Heart left ventricle (tissue), 16 donors: ENCODE measurements around the gene SHE. TPM values are rescaled to one million over a fixed set of nuclear protein-coding genes. Genes with fewer than 3 reads are reported as not detected.

Experiments
- ATAC-seq, 4 donors: fragments of 200-7000 bp; cut with Tn5 transposase; one replicate each; pipeline ENCODE4 v1.9.1; 2020 to 2022; ENCODE audit warnings: moderate library complexity in 4 of 4, mild to moderate bottlenecking in 3 of 4, moderate number of reproducible peaks in 1 of 4
- DNase-seq, 5 donors: peaks; one replicate each; pipeline ENCODE4 v3.0.0-alpha.2; 2020
- H3K27ac ChIP-seq, 12 donors: fragments of 200-600 bp; sonication (generic) in 4 of 12; one replicate each; pipeline versions ENCODE4 v1.5.0 to v1.8.0; 2016 to 2022; ENCODE audit warnings: mild to moderate bottlenecking in 2 of 12
- H3K27me3 ChIP-seq, 9 donors: fragments of 200-600 bp; sonication (generic) in 2 of 9; one replicate each; pipeline versions ENCODE4 v1.5.1 to v1.8.0; 2016 to 2022; ENCODE audit warnings: mild to moderate bottlenecking in 3 of 9
- H3K36me3 ChIP-seq, 9 donors: fragments of 200-600 bp; sonication (generic) in 2 of 9; one replicate each; pipeline versions ENCODE4 v1.5.0 to v1.8.0; 2018 to 2022; ENCODE audit warnings: mild to moderate bottlenecking in 2 of 9
- H3K4me1 ChIP-seq, 12 donors: fragments of 200-600 bp; sonication (generic) in 4 of 12; one replicate each; pipeline versions ENCODE4 v1.5.0 to v1.8.0; 2016 to 2022; ENCODE audit warnings: mild to moderate bottlenecking in 3 of 12
- H3K4me3 ChIP-seq, 12 donors: fragments of 200-600 bp; sonication (generic) in 4 of 12; one replicate each; pipeline versions ENCODE4 v1.5.0 to v1.8.0; 2017 to 2022; ENCODE audit warnings: mild to moderate bottlenecking in 9 of 12, moderate library complexity in 4 of 12
- H3K9me3 ChIP-seq, 12 donors: fragments of 200-600 bp; sonication (generic) in 4 of 12; one replicate each; pipeline versions ENCODE4 v1.5.0 to v1.8.0; 2016 to 2022; ENCODE audit warnings: mild to moderate bottlenecking in 1 of 12
- CTCF ChIP-seq, 12 donors: fragments of 200-600 bp; sonication (generic) in 4 of 12; IDR thresholded peaks; one replicate each; pipeline versions ENCODE4 v1.5.0 to v1.8.0; 2018 to 2022; ENCODE audit warnings: antibody characterized with exemption in 12 of 12, mild to moderate bottlenecking in 5 of 12
- POLR2A ChIP-seq, 2 donors: fragments of 450-650 bp; IDR thresholded peaks; one replicate each; pipeline ENCODE4 v1.6.1; 2017; ENCODE audit warnings: antibody characterized with exemption in 2 of 2, mild to moderate bottlenecking in 2 of 2, moderate library complexity in 2 of 2
- WGBS, 4 donors: extraction: QIAGEN DNeasy Blood & Tissue Kit in 2 of 4; methylation state at CpG; one replicate each; pipeline versions ENCODE4 v1.1.5 to v1.1.7; 2013 to 2018; 5-methylcytosine and 5-hydroxymethylcytosine counted together
- intact Hi-C, 10 donors: fragments of 100-400 bp; cut with DNase I; formaldehyde crosslinking; loops; one replicate each; pipeline versions ENCODE4 v1.11.1 to v1.14.2; 2022
- polyA plus RNA-seq, 2 donors: library from polyadenylated mRNA; stranded (reverse); fragments of 200-250 nt; gene quantifications; one replicate each; pipeline ENCODE4 v1.2.3, GENCODE V29; 2013
- total RNA-seq, 9 donors: library from RNA; depleted of rRNA in 2 of 9; stranded (reverse); fragments of >200 nt in 2 of 9; fragmentation: NEBNext Ultra II Directional in 3 of 9; extraction: Animal tissue kit (Norgen Biotek cat#: 25700) in 3 of 9; gene quantifications; one replicate each; pipeline versions ENCODE4 v1.1.0 to v1.2.4, GENCODE V29; 2016 to 2023
- donor health status: ischemic (EF 13 %, LVEDD 7.1; RV severe dilation, severe dysfunction).
- donor health status: healthy with polysubstance abuse.
- donor health status: DM: no; HTN: yes; CAD: no.
- donor health status: DM: no; HTN: no; CAD: no.
- donor health status: ischemic (EF 25% LVEDD 6.9; RV normal size, moderate dysfunction).
- donor health status: ischemic (EF 25% LVEDD 5.7; RV mildly dilated, moderate dysfunction).
- donor health status: healthy.
- donor health status: DM: yes; HTN: yes; CAD: no.
- donor health status: ischemic (EF 35%, LVEDD 5.7; RV mildly dilated, moderate dysfunction).
- donor health status: nonischemic (EF 11% LVEDD 7.7; RV severe dilation, severe dysfunction).
- donor health status: DM: yes; HTN: yes; CAD: no.
- donor health status: PGD.
- donor health status: ischemic (EF 29% LVEDD 5.4; RV normal size, mild dysfunction).
- donor health status: nonischemic (EF 23%, LVEDD 6.1; RV moderate dilation, normal function).

Gene SHE
- total and polyA plus RNA-seq, 11 donors = 10.1 to 19.4 (median 11.9) TPM

- 45 to 69% (median 61%) methylated on average over 4 of the region's 4 CpGs for WGBS, 4 donors
- Histone ChIP-seq H3K4me1 (peaks cover 0 to 60% (median 7%) of the 10 kb centered on the region in 12 donors), H3K27me3 (no peaks in the 10 kb centered on the region), H3K36me3 (peaks cover 0 to 42% (median 16%) of the 10 kb centered on the region in 9 donors), H3K27ac (peak overlapping the region in 3 of 12 donors; percentile 43 to 91 (median 64)), H3K4me3 (no peak overlapping the region), H3K9me3 (no peaks in the 10 kb centered on the region)
- ATAC-seq = peak in 3 of 4 donors; percentile 36 to 55 (median 38)
- peak in 2 of 5 donors; percentile 33 to 39 for DNase-seq
- intact Hi-C loops = loop anchor here in 1 of 10 donors (10.0 kb wide), 1 partner anchor 59 kb away; the partner anchor contains the start of gene IL6R
- no peak for TF ChIP-seq CTCF (IDR thresholded peaks at IDR 0.05)
- no peak for TF ChIP-seq POLR2A (IDR thresholded peaks at IDR 0.05)
Observed at GRCh38 chr1:154463512-154463990, 38.7 kb downstream of the SHE start.

- ATAC-seq = no peak
- intact Hi-C loops = loop anchor here in 1 of 10 donors (10.0 kb wide), 1 partner anchor 56 kb away; the partner anchor contains the start of gene IL6R
- TF ChIP-seq CTCF (IDR thresholded peaks at IDR 0.05) (no peak), POLR2A (IDR thresholded peaks at IDR 0.05) (no peak)
- DNase-seq = no peak
- Histone ChIP-seq H3K27ac (peak overlapping the region in 1 of 12 donors; percentile 20), H3K27me3 (no peaks in the 10 kb centered on the region), H3K4me1 (peaks cover 0 to 57% (median 6%) of the 10 kb centered on the region in 12 donors), H3K9me3 (no peaks in the 10 kb centered on the region), H3K4me3 (no peak overlapping the region), H3K36me3 (peaks cover 0 to 53% (median 11%) of the 10 kb centered on the region in 9 donors)
- 74 to 80% (median 79%) methylated on average over 15 of the region's 15 CpGs for WGBS, 4 donors
Observed at GRCh38 chr1:154460695-154461260, 41.4 kb downstream of the SHE start.

- Histone ChIP-seq H3K9me3 (no peaks in the 10 kb centered on the region), H3K4me3 (no peak overlapping the region), H3K4me1 (peaks cover 0 to 55% (median 6%) of the 10 kb centered on the region in 12 donors), H3K27me3 (no peaks in the 10 kb centered on the region), H3K36me3 (peaks cover 0 to 49% (median 19%) of the 10 kb centered on the region in 9 donors), H3K27ac (no peak overlapping the region)
- no peak for TF ChIP-seq CTCF (IDR thresholded peaks at IDR 0.05)
- no peak for TF ChIP-seq POLR2A (IDR thresholded peaks at IDR 0.05)
- ATAC-seq (no peak), DNase-seq (no peak)
- intact Hi-C loops = no loop called here
Observed at GRCh38 chr1:154459080-154459479, 43.1 kb downstream of the SHE start.

GRCh38 chr1:154456631-154457030 is 45.6 kb downstream of the SHE start:
- peaks cover 0 to 46% (median 8%) of the 10 kb centered on the region in 12 donors for H3K4me1 ChIP-seq
- no peak overlapping the region for H3K4me3 ChIP-seq
- no peaks in the 10 kb centered on the region for H3K27me3 ChIP-seq
- 87 to 92% (median 90%) methylated on average over 6 of the region's 6 CpGs for WGBS, 4 donors
- H3K36me3 ChIP-seq = peaks cover 0 to 62% (median 26%) of the 10 kb centered on the region in 9 donors
- intact Hi-C loops = no loop called here
- peak in 2 of 4 donors; percentile 34 to 65 for ATAC-seq
- peak overlapping the region in 1 of 12 donors; percentile 32 for H3K27ac ChIP-seq
- DNase-seq = no peak
- TF ChIP-seq CTCF (IDR thresholded peaks at IDR 0.05) = no peak
- no peaks in the 10 kb centered on the region for H3K9me3 ChIP-seq
